Measurements from ENCODE around the gene WSB1. TPM values are rescaled to one million over a fixed set of nuclear protein-coding genes. Genes with fewer than 3 reads are reported as not detected.
A peak's percentile ranks its signal among the peaks of the same experiment; 100 is the strongest.

WSB1 gene
- total RNA-seq, 1 donor = 102 TPM

- H3K9me3 ChIP-seq (ENCODE audit: low read depth, low read length) = no peaks in the 10 kb centered on the region
- peaks cover 30% of the 10 kb centered on the region for H3K4me1 ChIP-seq (ENCODE audit: insufficient read depth, low read length)
- H3K4me3 ChIP-seq (ENCODE audit: low read length) = no peak overlapping the region
- H3K27me3 ChIP-seq (ENCODE audit: insufficient read depth, low read length) = no peaks in the 10 kb centered on the region
These were observed 54.3 kb downstream of the WSB1 start for GRCh38 chr17:27348196-27348595.

GRCh38 chr17:27349540-27350021 is 55.7 kb downstream of the WSB1 start:
- Histone ChIP-seq H3K4me1 (ENCODE audit: insufficient read depth, low read length) (peaks cover 33% of the 10 kb centered on the region), H3K9me3 (ENCODE audit: low read depth, low read length) (no peaks in the 10 kb centered on the region), H3K27me3 (ENCODE audit: insufficient read depth, low read length) (no peaks in the 10 kb centered on the region), H3K4me3 (ENCODE audit: low read length) (no peak overlapping the region)

GRCh38 chr17:27351759-27352158 is 57.8 kb downstream of the WSB1 start:
- no peak overlapping the region for H3K4me3 ChIP-seq (ENCODE audit: low read length)
- H3K4me1 ChIP-seq (ENCODE audit: insufficient read depth, low read length) = peaks cover 34% of the 10 kb centered on the region
- no peaks in the 10 kb centered on the region for H3K27me3 ChIP-seq (ENCODE audit: insufficient read depth, low read length)
- no peaks in the 10 kb centered on the region for H3K9me3 ChIP-seq (ENCODE audit: low read depth, low read length)

- H3K4me1 ChIP-seq (ENCODE audit: insufficient read depth, low read length) = peaks cover 34% of the 10 kb centered on the region
- no peak overlapping the region for H3K4me3 ChIP-seq (ENCODE audit: low read length)
- no peaks in the 10 kb centered on the region for H3K9me3 ChIP-seq (ENCODE audit: low read depth, low read length)
- H3K27me3 ChIP-seq (ENCODE audit: insufficient read depth, low read length) = no peaks in the 10 kb centered on the region
These were observed 58.6 kb downstream of the WSB1 start for GRCh38 chr17:27352448-27353032.

GRCh38 chr17:27353033-27353460 is 59.1 kb downstream of the WSB1 start:
- H3K9me3 ChIP-seq (ENCODE audit: low read depth, low read length) = no peaks in the 10 kb centered on the region
- peaks cover 30% of the 10 kb centered on the region for H3K4me1 ChIP-seq (ENCODE audit: insufficient read depth, low read length)
- no peaks in the 10 kb centered on the region for H3K27me3 ChIP-seq (ENCODE audit: insufficient read depth, low read length)
- H3K4me3 ChIP-seq (ENCODE audit: low read length) = peak overlapping the region; percentile 50

- H3K27me3 ChIP-seq (ENCODE audit: insufficient read depth, low read length) = no peaks in the 10 kb centered on the region
- peak overlapping the region; percentile 50 for H3K4me3 ChIP-seq (ENCODE audit: low read length)
- no peaks in the 10 kb centered on the region for H3K9me3 ChIP-seq (ENCODE audit: low read depth, low read length)
- peaks cover 26% of the 10 kb centered on the region for H3K4me1 ChIP-seq (ENCODE audit: insufficient read depth, low read length)
These were observed 59.6 kb downstream of the WSB1 start for GRCh38 chr17:27353461-27354050.

- Histone ChIP-seq H3K9me3 (ENCODE audit: low read depth, low read length) (no peaks in the 10 kb centered on the region), H3K4me3 (ENCODE audit: low read length) (peak overlapping the region; percentile 50), H3K27me3 (ENCODE audit: insufficient read depth, low read length) (no peaks in the 10 kb centered on the region), H3K4me1 (ENCODE audit: insufficient read depth, low read length) (peaks cover 22% of the 10 kb centered on the region)
These were observed 60.2 kb downstream of the WSB1 start for GRCh38 chr17:27354051-27354490.

GRCh38 chr17:27354491-27355081 is 60.7 kb downstream of the WSB1 start:
- H3K27me3 ChIP-seq (ENCODE audit: insufficient read depth, low read length) = no peaks in the 10 kb centered on the region
- H3K4me1 ChIP-seq (ENCODE audit: insufficient read depth, low read length) = peaks cover 20% of the 10 kb centered on the region
- H3K9me3 ChIP-seq (ENCODE audit: low read depth, low read length) = no peaks in the 10 kb centered on the region
- H3K4me3 ChIP-seq (ENCODE audit: low read length) = peak overlapping the region; percentile 50

GRCh38 chr17:27355419-27355818 is 61.5 kb downstream of the WSB1 start:
- no peaks in the 10 kb centered on the region for H3K27me3 ChIP-seq (ENCODE audit: insufficient read depth, low read length)
- peaks cover 18% of the 10 kb centered on the region for H3K4me1 ChIP-seq (ENCODE audit: insufficient read depth, low read length)
- H3K9me3 ChIP-seq (ENCODE audit: low read depth, low read length) = no peaks in the 10 kb centered on the region
- H3K4me3 ChIP-seq (ENCODE audit: low read length) = no peak overlapping the region

GRCh38 chr17:27356091-27356705 is 62.3 kb downstream of the WSB1 start:
- Histone ChIP-seq H3K27me3 (ENCODE audit: insufficient read depth, low read length) (no peaks in the 10 kb centered on the region), H3K4me1 (ENCODE audit: insufficient read depth, low read length) (peaks cover 18% of the 10 kb centered on the region), H3K9me3 (ENCODE audit: low read depth, low read length) (no peaks in the 10 kb centered on the region), H3K4me3 (ENCODE audit: low read length) (no peak overlapping the region)

- Histone ChIP-seq H3K4me1 (ENCODE audit: insufficient read depth, low read length) (peaks cover 18% of the 10 kb centered on the region), H3K4me3 (ENCODE audit: low read length) (no peak overlapping the region), H3K9me3 (ENCODE audit: low read depth, low read length) (no peaks in the 10 kb centered on the region), H3K27me3 (ENCODE audit: insufficient read depth, low read length) (no peaks in the 10 kb centered on the region)
These were observed 63.3 kb downstream of the WSB1 start for GRCh38 chr17:27357236-27357635.

GRCh38 chr17:27360507-27360906 is 66.6 kb downstream of the WSB1 start:
- Histone ChIP-seq H3K9me3 (ENCODE audit: low read depth, low read length) (no peaks in the 10 kb centered on the region), H3K27me3 (ENCODE audit: insufficient read depth, low read length) (no peaks in the 10 kb centered on the region), H3K4me3 (ENCODE audit: low read length) (no peak overlapping the region), H3K4me1 (ENCODE audit: insufficient read depth, low read length) (no peaks in the 10 kb centered on the region)

- Histone ChIP-seq H3K4me1 (ENCODE audit: insufficient read depth, low read length) (no peaks in the 10 kb centered on the region), H3K4me3 (ENCODE audit: low read length) (no peak overlapping the region)
These were observed 67.8 kb downstream of the WSB1 start for GRCh38 chr17:27361695-27362094.

GRCh38 chr17:27362503-27362902 is 68.6 kb downstream of the WSB1 start:
- Histone ChIP-seq H3K4me3 (ENCODE audit: low read length) (no peak overlapping the region), H3K4me1 (ENCODE audit: insufficient read depth, low read length) (no peaks in the 10 kb centered on the region), H3K27me3 (ENCODE audit: insufficient read depth, low read length) (no peaks in the 10 kb centered on the region), H3K9me3 (ENCODE audit: low read depth, low read length) (no peaks in the 10 kb centered on the region)

More at GRCh38 chr17:27361695-27362094, 67.8 kb downstream of the WSB1 start:
- Histone ChIP-seq H3K27me3 (ENCODE audit: insufficient read depth, low read length) (no peaks in the 10 kb centered on the region), H3K9me3 (ENCODE audit: low read depth, low read length) (no peaks in the 10 kb centered on the region)

GRCh38 chr17:27362909-27363308 is 69.0 kb downstream of the WSB1 start:
- Histone ChIP-seq H3K27me3 (ENCODE audit: insufficient read depth, low read length) (no peaks in the 10 kb centered on the region), H3K4me3 (ENCODE audit: low read length) (no peak overlapping the region), H3K4me1 (ENCODE audit: insufficient read depth, low read length) (no peaks in the 10 kb centered on the region), H3K9me3 (ENCODE audit: low read depth, low read length) (no peaks in the 10 kb centered on the region)

Measured in mononuclear cell (primary cell).